Measurements from ENCODE around the gene ZBTB24. TPM values are rescaled to one million over a fixed set of nuclear protein-coding genes. Genes with fewer than 3 reads are reported as not detected.
A peak's percentile ranks its signal among the peaks of the same experiment; 100 is the strongest.

ZBTB24 gene
- polyA plus RNA-seq, 2 donors: 2.2 to 2.3 TPM

DNA sequence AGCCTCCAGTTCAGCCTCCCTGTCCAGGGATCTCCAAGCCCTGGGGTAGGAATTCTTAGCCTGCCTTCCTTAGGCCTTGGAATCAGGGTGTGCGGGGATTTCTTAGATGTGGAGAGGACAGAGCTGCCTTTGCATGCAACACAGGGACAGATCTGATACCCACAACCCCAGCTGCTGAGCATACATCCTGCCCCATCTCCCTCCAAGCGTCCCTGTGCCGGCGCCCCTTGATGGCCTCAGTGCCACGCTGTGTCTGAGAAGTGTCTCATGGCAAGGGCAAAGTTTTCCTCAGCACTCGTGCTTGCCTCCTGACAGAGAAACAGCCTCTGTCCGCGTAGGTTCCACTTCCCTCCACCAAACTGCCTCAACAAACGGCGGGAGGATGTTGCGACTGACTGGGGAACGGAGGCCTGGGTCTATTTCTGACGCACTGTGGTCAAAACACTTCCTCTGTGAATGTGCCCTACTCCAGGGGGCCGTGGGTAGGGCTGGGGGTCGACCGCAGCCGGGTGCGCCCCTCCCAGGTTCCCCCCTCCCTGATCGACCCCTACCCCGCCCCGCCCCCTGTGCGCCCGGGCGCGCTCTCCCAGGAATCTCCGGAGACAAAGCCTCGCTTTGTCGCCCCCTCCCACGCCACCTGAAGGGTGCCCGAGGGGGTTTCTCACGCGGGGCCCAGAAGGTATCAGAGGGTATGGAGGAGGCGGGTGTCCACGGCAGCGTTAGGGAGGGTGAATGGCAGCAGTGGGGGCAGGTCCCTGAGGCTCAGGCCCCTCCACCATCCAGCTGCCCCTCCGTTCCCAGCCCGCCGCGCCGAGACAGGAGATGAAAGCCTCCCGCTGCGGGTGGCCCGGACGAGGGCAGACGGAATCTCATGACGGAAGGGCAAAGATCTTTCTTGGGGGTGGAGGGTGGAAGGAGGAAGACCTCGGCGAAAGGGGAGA is 28.3 kb downstream of the ZBTB24 start:
- 8 to 10% methylated on average over 48 of the region's 48 CpGs for WGBS, 2 donors
- Histone ChIP-seq H3K27ac (ENCODE audit: low read depth in 2 of 2, low read length in 1 of 2) (peak overlapping the region; percentile 78 to 80), H3K4me1 (ENCODE audit: control insufficient read depth in 2 of 2, insufficient read depth in 2 of 2, low read length in 1 of 2) (peaks cover 13 to 25% of the 10 kb centered on the region in 2 donors), H3K36me3 (ENCODE audit: control insufficient read depth in 2 of 2, insufficient read depth in 2 of 2, low read length in 1 of 2) (no peaks in the 10 kb centered on the region), H3K9me3 (ENCODE audit: control insufficient read depth in 2 of 2, insufficient read depth in 1 of 2, low read depth in 1 of 2, low read length in 1 of 2) (peaks cover 0 to 2% of the 10 kb centered on the region in 2 donors), H3K27me3 (ENCODE audit: control insufficient read depth in 1 of 2, insufficient read depth in 2 of 2, low read length in 2 of 2) (no peaks in the 10 kb centered on the region), H3K4me3 (ENCODE audit: low read depth in 1 of 2, low read length in 2 of 2) (peak overlapping the region; percentile 43 to 77)

DNA sequence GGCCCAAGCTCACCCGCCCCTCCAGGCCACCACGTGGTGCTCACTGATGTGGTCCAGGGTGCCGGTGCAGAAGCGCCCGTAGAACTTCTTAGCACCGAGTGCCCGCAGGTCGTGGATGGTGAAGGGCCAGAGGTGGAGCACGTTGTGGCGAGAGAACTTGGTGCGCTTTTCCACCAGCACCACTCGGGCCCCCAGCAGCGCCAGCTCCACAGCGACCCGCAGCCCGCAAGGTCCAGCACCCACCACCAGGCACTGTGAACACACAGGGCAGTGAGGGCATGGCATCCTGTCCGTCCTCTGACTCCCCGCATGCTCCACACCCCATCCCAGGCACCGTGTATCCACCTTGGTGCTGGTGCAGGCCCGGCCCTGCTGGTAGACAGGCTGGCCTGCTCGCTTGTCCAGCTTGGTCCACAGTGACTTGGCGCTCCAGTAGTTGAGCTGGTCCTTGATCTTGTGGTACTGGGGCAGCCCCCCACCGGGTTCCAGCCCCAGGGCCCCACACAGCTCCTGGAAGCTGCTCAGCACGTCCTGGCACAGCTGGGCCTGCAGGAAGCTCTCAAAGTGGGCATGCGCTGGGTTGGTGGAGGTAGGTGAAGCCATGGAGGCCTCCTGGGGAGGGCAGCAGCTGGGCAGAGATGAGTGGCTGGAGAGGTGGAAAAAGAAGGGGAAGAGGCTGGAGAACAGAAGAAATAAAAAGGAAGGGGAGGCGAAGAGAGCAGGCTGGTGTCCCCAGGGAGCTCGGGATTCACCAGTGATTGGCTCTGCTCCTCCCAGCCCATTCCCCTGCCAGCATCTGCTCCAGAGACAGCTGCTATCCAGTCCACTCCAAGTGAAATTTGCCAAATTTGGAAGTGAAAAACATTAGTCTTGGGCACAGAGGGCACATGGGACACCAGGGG is 29.2 kb downstream of the ZBTB24 start:
- H3K36me3 ChIP-seq (ENCODE audit: control insufficient read depth in 2 of 2, insufficient read depth in 2 of 2, low read length in 1 of 2): no peaks in the 10 kb centered on the region
- H3K9me3 ChIP-seq (ENCODE audit: control insufficient read depth in 2 of 2, insufficient read depth in 1 of 2, low read depth in 1 of 2, low read length in 1 of 2): peaks cover 0 to 2% of the 10 kb centered on the region in 2 donors
- peaks cover 13 to 25% of the 10 kb centered on the region in 2 donors for H3K4me1 ChIP-seq (ENCODE audit: control insufficient read depth in 2 of 2, insufficient read depth in 2 of 2, low read length in 1 of 2)
- peak overlapping the region; percentile 78 to 80 for H3K27ac ChIP-seq (ENCODE audit: low read depth in 2 of 2, low read length in 1 of 2)
- peak overlapping the region; percentile 43 to 77 for H3K4me3 ChIP-seq (ENCODE audit: low read depth in 1 of 2, low read length in 2 of 2)
- 90% methylated on average over 27 of the region's 27 CpGs for WGBS, 2 donors
- no peaks in the 10 kb centered on the region for H3K27me3 ChIP-seq (ENCODE audit: control insufficient read depth in 1 of 2, insufficient read depth in 2 of 2, low read length in 2 of 2)

- Histone ChIP-seq H3K36me3 (ENCODE audit: control insufficient read depth in 2 of 2, insufficient read depth in 2 of 2, low read length in 1 of 2) (no peaks in the 10 kb centered on the region), H3K9me3 (ENCODE audit: control insufficient read depth in 2 of 2, insufficient read depth in 1 of 2, low read depth in 1 of 2, low read length in 1 of 2) (peaks cover 0 to 2% of the 10 kb centered on the region in 2 donors), H3K4me1 (ENCODE audit: control insufficient read depth in 2 of 2, insufficient read depth in 2 of 2, low read length in 1 of 2) (peaks cover 13 to 25% of the 10 kb centered on the region in 2 donors), H3K27ac (ENCODE audit: low read depth in 2 of 2, low read length in 1 of 2) (no peak overlapping the region), H3K27me3 (ENCODE audit: control insufficient read depth in 1 of 2, insufficient read depth in 2 of 2, low read length in 2 of 2) (no peaks in the 10 kb centered on the region), H3K4me3 (ENCODE audit: low read depth in 1 of 2, low read length in 2 of 2) (no peak overlapping the region)
- WGBS, 2 donors: 94 to 100% methylated on average over 2 of the region's 2 CpGs
These were observed 29.9 kb downstream of the ZBTB24 start for GRCh38 chr6:109453156-109453555.

DNA sequence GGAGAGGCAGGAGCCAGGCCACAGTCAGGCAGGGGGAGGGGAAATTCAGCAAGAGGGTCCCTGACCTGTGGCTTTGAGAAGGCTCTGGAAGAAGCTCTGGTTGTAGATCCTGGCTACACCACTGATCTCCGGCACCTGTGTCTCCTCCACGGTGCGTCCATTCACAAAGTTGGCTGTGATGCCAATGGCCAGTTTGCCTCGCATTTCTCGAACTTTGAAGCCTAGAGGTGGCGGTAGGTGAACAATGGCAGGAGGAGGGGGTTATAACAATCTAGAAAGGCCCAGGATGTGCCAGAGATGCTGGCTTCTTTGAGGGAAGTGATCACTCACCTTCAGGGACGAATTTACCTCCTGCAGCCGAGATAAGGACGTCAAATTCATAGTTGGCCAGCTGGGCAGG is 30.8 kb downstream of the ZBTB24 start:
- 84 to 89% methylated on average over 9 of the region's 9 CpGs for WGBS, 2 donors
- Histone ChIP-seq H3K9me3 (ENCODE audit: control insufficient read depth in 2 of 2, insufficient read depth in 1 of 2, low read depth in 1 of 2, low read length in 1 of 2) (peaks cover 0 to 2% of the 10 kb centered on the region in 2 donors), H3K36me3 (ENCODE audit: control insufficient read depth in 2 of 2, insufficient read depth in 2 of 2, low read length in 1 of 2) (no peaks in the 10 kb centered on the region), H3K27ac (ENCODE audit: low read depth in 2 of 2, low read length in 1 of 2) (no peak overlapping the region), H3K4me3 (ENCODE audit: low read depth in 1 of 2, low read length in 2 of 2) (no peak overlapping the region), H3K27me3 (ENCODE audit: control insufficient read depth in 1 of 2, insufficient read depth in 2 of 2, low read length in 2 of 2) (no peaks in the 10 kb centered on the region), H3K4me1 (ENCODE audit: control insufficient read depth in 2 of 2, insufficient read depth in 2 of 2, low read length in 1 of 2) (peaks cover 13 to 25% of the 10 kb centered on the region in 2 donors)

GRCh38 chr6:109451376-109451775 is 31.6 kb downstream of the ZBTB24 start:
- H3K27me3 ChIP-seq (ENCODE audit: control insufficient read depth in 1 of 2, insufficient read depth in 2 of 2, low read length in 2 of 2): no peaks in the 10 kb centered on the region
- H3K9me3 ChIP-seq (ENCODE audit: control insufficient read depth in 2 of 2, insufficient read depth in 1 of 2, low read depth in 1 of 2, low read length in 1 of 2): peaks cover 0 to 2% of the 10 kb centered on the region in 2 donors
- H3K36me3 ChIP-seq (ENCODE audit: control insufficient read depth in 2 of 2, insufficient read depth in 2 of 2, low read length in 1 of 2): peaks cover 0 to 4% of the 10 kb centered on the region in 2 donors
- peaks cover 13 to 23% of the 10 kb centered on the region in 2 donors for H3K4me1 ChIP-seq (ENCODE audit: control insufficient read depth in 2 of 2, insufficient read depth in 2 of 2, low read length in 1 of 2)
- 81 to 91% methylated on average over 7 of the region's 7 CpGs for WGBS, 2 donors
- no peak overlapping the region for H3K4me3 ChIP-seq (ENCODE audit: low read depth in 1 of 2, low read length in 2 of 2)
- H3K27ac ChIP-seq (ENCODE audit: low read depth in 2 of 2, low read length in 1 of 2): no peak overlapping the region

DNA sequence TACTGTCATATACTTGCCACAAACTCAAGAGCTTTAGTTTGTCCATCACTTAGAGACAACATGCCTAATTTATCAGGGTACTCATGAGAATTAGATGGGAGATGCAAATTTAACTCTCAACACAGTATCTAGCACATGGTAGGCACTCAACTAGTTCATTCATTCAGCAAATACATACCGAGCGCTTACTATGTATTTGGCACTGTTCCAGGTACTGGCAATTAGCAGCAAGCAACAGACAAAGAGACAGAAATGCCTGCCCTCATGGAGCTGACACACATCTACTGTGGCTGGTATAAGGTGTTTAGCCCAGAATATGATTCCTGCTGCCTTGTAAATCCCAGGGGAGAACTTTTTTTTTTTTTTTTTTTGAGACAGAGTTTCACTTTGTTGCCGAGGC is 32.2 kb downstream of the ZBTB24 start:
- Histone ChIP-seq H3K36me3 (ENCODE audit: control insufficient read depth in 2 of 2, insufficient read depth in 2 of 2, low read length in 1 of 2) (peaks cover 3 to 9% of the 10 kb centered on the region in 2 donors), H3K9me3 (ENCODE audit: control insufficient read depth in 2 of 2, insufficient read depth in 1 of 2, low read depth in 1 of 2, low read length in 1 of 2) (peaks cover 0 to 2% of the 10 kb centered on the region in 2 donors), H3K4me3 (ENCODE audit: low read depth in 1 of 2, low read length in 2 of 2) (no peak overlapping the region), H3K27ac (ENCODE audit: low read depth in 2 of 2, low read length in 1 of 2) (no peak overlapping the region), H3K27me3 (ENCODE audit: control insufficient read depth in 1 of 2, insufficient read depth in 2 of 2, low read length in 2 of 2) (no peaks in the 10 kb centered on the region), H3K4me1 (ENCODE audit: control insufficient read depth in 2 of 2, insufficient read depth in 2 of 2, low read length in 1 of 2) (peaks cover 10 to 17% of the 10 kb centered on the region in 2 donors)
- 69% methylated on average over 3 of the region's 3 CpGs for WGBS, 2 donors

- peaks cover 0 to 2% of the 10 kb centered on the region in 2 donors for H3K9me3 ChIP-seq (ENCODE audit: control insufficient read depth in 2 of 2, insufficient read depth in 1 of 2, low read depth in 1 of 2, low read length in 1 of 2)
- 77% methylated on average over 16 of the region's 16 CpGs for WGBS, 2 donors
- H3K4me3 ChIP-seq (ENCODE audit: low read depth in 1 of 2, low read length in 2 of 2): no peak overlapping the region
- H3K4me1 ChIP-seq (ENCODE audit: control insufficient read depth in 2 of 2, insufficient read depth in 2 of 2, low read length in 1 of 2): peaks cover 10 to 16% of the 10 kb centered on the region in 2 donors
- no peak overlapping the region for H3K27ac ChIP-seq (ENCODE audit: low read depth in 2 of 2, low read length in 1 of 2)
- H3K36me3 ChIP-seq (ENCODE audit: control insufficient read depth in 2 of 2, insufficient read depth in 2 of 2, low read length in 1 of 2): peaks cover 10 to 16% of the 10 kb centered on the region in 2 donors
- H3K27me3 ChIP-seq (ENCODE audit: control insufficient read depth in 1 of 2, insufficient read depth in 2 of 2, low read length in 2 of 2): no peaks in the 10 kb centered on the region
These were observed 33.0 kb downstream of the ZBTB24 start for GRCh38 chr6:109449795-109450673.

- Histone ChIP-seq H3K27me3 (ENCODE audit: control insufficient read depth in 1 of 2, insufficient read depth in 2 of 2, low read length in 2 of 2) (no peaks in the 10 kb centered on the region), H3K27ac (ENCODE audit: low read depth in 2 of 2, low read length in 1 of 2) (no peak overlapping the region), H3K36me3 (ENCODE audit: control insufficient read depth in 2 of 2, insufficient read depth in 2 of 2, low read length in 1 of 2) (peaks cover 11 to 18% of the 10 kb centered on the region in 2 donors), H3K4me1 (ENCODE audit: control insufficient read depth in 2 of 2, insufficient read depth in 2 of 2, low read length in 1 of 2) (peaks cover 10 to 14% of the 10 kb centered on the region in 2 donors), H3K9me3 (ENCODE audit: control insufficient read depth in 2 of 2, insufficient read depth in 1 of 2, low read depth in 1 of 2, low read length in 1 of 2) (peaks cover 0 to 2% of the 10 kb centered on the region in 2 donors), H3K4me3 (ENCODE audit: low read depth in 1 of 2, low read length in 2 of 2) (no peak overlapping the region)
- WGBS, 2 donors: 77 to 83% methylated on average over 18 to 19 of the region's 19 CpGs
These were observed 33.8 kb downstream of the ZBTB24 start for GRCh38 chr6:109449064-109449794.

Data from esophagus (tissue), 2 donors.